Glutamatergic neuron (in vitro differentiated cells): ENCODE measurements around the gene ZNF831. TPM values are rescaled to one million over a fixed set of nuclear protein-coding genes. Genes with fewer than 3 reads are reported as not detected.

ENCODE experiments used
- DNase-seq: peaks from one replicate; pipeline ENCODE4 v3.0.0; 2022
- H3K27ac Mint-ChIP-seq: one replicate; pipeline ENCODE4 v1.8.0; 2020; ENCODE audit warnings: mild to moderate bottlenecking, mixed read lengths, inconsistent platforms; ENCODE audit not compliant: unreplicated experiment
- H3K27me3 Mint-ChIP-seq: one replicate; pipeline ENCODE4 v1.8.0; 2020; ENCODE audit warnings: mild to moderate bottlenecking, moderate library complexity, mixed read lengths, inconsistent platforms; ENCODE audit not compliant: unreplicated experiment
- H3K36me3 Mint-ChIP-seq: one replicate; pipeline ENCODE4 v1.8.0; 2020; ENCODE audit warnings: mild to moderate bottlenecking, mixed read lengths, inconsistent platforms; ENCODE audit not compliant: unreplicated experiment
- H3K4me1 Mint-ChIP-seq: one replicate; pipeline ENCODE4 v1.8.0; 2020; ENCODE audit warnings: mild to moderate bottlenecking, low read depth, mixed read lengths, inconsistent platforms; ENCODE audit not compliant: unreplicated experiment
- H3K4me3 Mint-ChIP-seq: one replicate; pipeline ENCODE4 v1.8.0; 2020; ENCODE audit warnings: mild to moderate bottlenecking, mixed read lengths, inconsistent platforms; ENCODE audit not compliant: unreplicated experiment
- H3K9me3 Mint-ChIP-seq: one replicate; pipeline ENCODE4 v1.8.0; 2020; ENCODE audit warnings: mild to moderate bottlenecking, moderate library complexity, mixed read lengths, inconsistent platforms; ENCODE audit not compliant: unreplicated experiment
- total RNA-seq: library from RNA; stranded (reverse); fragmentation: NEBNext Ultra II Directional; extraction: Animal tissue kit (Norgen Biotek cat#: 25700); gene quantifications from one replicate; pipeline ENCODE4 v1.2.1, GENCODE V29; 2021; ENCODE audit not compliant: unreplicated experiment
- TF ChIP-seq, protein P1 (sequence below): fragments of 200-600 bp; sonication (generic); IDR thresholded peaks from one replicate; pipeline ENCODE4 v1.5.0; 2021; ENCODE audit not compliant: partially characterized antibody, unreplicated experiment

Gene ZNF831
- total RNA-seq, 1 donor from 2014 or later: not detected

GRCh38 chr20:59247731-59248684, 84.4 kb downstream of the ZNF831 start:
- Mint-ChIP-seq H3K4me3 (no peak overlapping the region), H3K9me3 (no peaks in the 10 kb centered on the region), H3K36me3 (peaks cover 15% of the 10 kb centered on the region), H3K27me3 (peaks cover 4% of the 10 kb centered on the region), H3K27ac (no peak overlapping the region), H3K4me1 (peaks cover 3% of the 10 kb centered on the region)
- DNase-seq: no peak
- TF ChIP-seq, protein P1, sequence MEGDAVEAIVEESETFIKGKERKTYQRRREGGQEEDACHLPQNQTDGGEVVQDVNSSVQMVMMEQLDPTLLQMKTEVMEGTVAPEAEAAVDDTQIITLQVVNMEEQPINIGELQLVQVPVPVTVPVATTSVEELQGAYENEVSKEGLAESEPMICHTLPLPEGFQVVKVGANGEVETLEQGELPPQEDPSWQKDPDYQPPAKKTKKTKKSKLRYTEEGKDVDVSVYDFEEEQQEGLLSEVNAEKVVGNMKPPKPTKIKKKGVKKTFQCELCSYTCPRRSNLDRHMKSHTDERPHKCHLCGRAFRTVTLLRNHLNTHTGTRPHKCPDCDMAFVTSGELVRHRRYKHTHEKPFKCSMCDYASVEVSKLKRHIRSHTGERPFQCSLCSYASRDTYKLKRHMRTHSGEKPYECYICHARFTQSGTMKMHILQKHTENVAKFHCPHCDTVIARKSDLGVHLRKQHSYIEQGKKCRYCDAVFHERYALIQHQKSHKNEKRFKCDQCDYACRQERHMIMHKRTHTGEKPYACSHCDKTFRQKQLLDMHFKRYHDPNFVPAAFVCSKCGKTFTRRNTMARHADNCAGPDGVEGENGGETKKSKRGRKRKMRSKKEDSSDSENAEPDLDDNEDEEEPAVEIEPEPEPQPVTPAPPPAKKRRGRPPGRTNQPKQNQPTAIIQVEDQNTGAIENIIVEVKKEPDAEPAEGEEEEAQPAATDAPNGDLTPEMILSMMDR: no peak

DNA sequence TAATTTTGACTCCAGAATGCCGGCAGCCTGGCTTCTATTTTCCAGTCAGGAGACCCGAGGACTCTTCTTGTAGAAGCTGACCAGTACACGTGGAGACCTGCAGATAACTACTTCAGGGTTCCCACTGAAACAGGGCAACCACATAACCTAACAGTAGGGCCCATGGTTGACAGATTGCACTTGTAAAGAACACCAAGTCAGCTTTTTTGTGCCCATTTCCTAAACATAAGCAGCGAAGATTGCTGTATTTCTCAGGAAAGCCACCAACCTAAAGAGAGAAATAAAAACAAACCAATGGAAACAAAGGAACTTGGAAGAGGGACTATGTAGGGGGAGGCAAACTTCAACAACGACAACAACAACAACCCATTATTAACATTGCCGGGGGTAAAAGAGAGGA, 86.7 kb downstream of the ZNF831 start:
- Mint-ChIP-seq H3K9me3 (no peaks in the 10 kb centered on the region), H3K4me3 (no peak overlapping the region), H3K27ac (no peak overlapping the region), H3K27me3 (peaks cover 4% of the 10 kb centered on the region), H3K36me3 (peaks cover 15% of the 10 kb centered on the region), H3K4me1 (peaks cover 5% of the 10 kb centered on the region)
- TF ChIP-seq, protein P1: no peak
- DNase-seq: no peak

- Mint-ChIP-seq H3K4me1 (peaks cover 2% of the 10 kb centered on the region), H3K27me3 (peaks cover 4% of the 10 kb centered on the region), H3K27ac (no peak overlapping the region), H3K9me3 (no peaks in the 10 kb centered on the region), H3K36me3 (peaks cover 15% of the 10 kb centered on the region), H3K4me3 (no peak overlapping the region)
- TF ChIP-seq, protein P1: no peak
- no peak for DNase-seq
These were observed 89.7 kb downstream of the ZNF831 start for GRCh38 chr20:59253325-59253724.

DNA sequence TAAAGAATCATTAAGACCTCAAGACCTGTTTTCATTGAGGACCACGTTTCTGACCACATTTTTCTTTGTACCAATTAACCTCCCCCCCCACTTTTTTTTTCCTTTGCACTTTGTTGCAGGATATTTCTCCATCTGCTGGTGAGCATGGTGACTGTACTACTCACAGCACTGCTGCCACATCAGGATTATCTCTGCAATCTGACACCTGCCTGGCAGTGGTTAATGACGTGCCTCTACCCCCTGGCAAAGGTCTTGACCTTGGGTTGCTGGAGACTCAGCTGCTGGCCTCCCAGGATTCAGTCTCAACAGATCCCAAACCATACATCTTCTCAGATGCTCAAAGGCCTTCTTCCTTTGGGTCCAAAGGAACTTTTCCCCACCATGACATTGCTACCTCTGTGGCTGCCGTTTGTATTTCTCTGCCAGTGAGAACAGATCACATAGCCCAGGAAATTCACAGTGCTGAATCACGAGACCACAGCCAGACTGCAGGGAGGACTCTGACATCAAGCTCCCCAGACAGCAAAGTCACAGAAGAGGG, 90.2 kb downstream of the ZNF831 start:
- H3K4me1 Mint-ChIP-seq: peaks cover 2% of the 10 kb centered on the region
- peaks cover 2% of the 10 kb centered on the region for H3K27me3 Mint-ChIP-seq
- no peak for DNase-seq
- no peak overlapping the region for H3K4me3 Mint-ChIP-seq
- TF ChIP-seq, protein P1: no peak
- H3K9me3 Mint-ChIP-seq: no peaks in the 10 kb centered on the region
- no peak overlapping the region for H3K27ac Mint-ChIP-seq
- peaks cover 15% of the 10 kb centered on the region for H3K36me3 Mint-ChIP-seq

- H3K36me3 Mint-ChIP-seq: peaks cover 15% of the 10 kb centered on the region
- no peak overlapping the region for H3K27ac Mint-ChIP-seq
- no peaks in the 10 kb centered on the region for H3K9me3 Mint-ChIP-seq
- H3K4me1 Mint-ChIP-seq: peaks cover 2% of the 10 kb centered on the region
- H3K27me3 Mint-ChIP-seq: no peaks in the 10 kb centered on the region
- TF ChIP-seq, protein P1: no peak
- H3K4me3 Mint-ChIP-seq: no peak overlapping the region
- DNase-seq: no peak
These were observed 91.6 kb downstream of the ZNF831 start for GRCh38 chr20:59255256-59255655.
